ENCODE results near the gene EPHA4.

- TF ChIP-seq CTCF (IDR thresholded peaks at IDR 0.05; ENCODE audit: low read depth, low read length, missing input control) (no peak), NR2F2 (IDR thresholded peaks at IDR 0.05) (no peak), SP1 (IDR thresholded peaks at IDR 0.05) (no peak), MAX (IDR thresholded peaks at IDR 0.05) (no peak), RAD21 (IDR thresholded peaks at IDR 0.05) (no peak), REST (IDR thresholded peaks at IDR 0.05) (no peak), YY1 (IDR thresholded peaks at IDR 0.05) (no peak), RXRA (IDR thresholded peaks at IDR 0.05) (no peak), ZBTB33 (IDR thresholded peaks at IDR 0.05) (no peak), ATF3 (IDR thresholded peaks at IDR 0.05) (no peak), TAF1 (conservative IDR thresholded peaks at IDR 0.05) (no peak), FOXA1 (IDR thresholded peaks at IDR 0.05) (no peak)
Measured at GRCh38 chr2:221467610-221468009, 104.5 kb downstream of the EPHA4 start.

All from liver (tissue), 3 donors.